Measurements from ENCODE around the gene PCDH7. TPM values are rescaled to one million over a fixed set of nuclear protein-coding genes. Genes with fewer than 3 reads are reported as not detected.

The PCDH7 gene
- total and polyA plus RNA-seq, 2 experiments from 2014 or later = 2.4 to 10.8 TPM

GRCh38 chr4:30769093-30769492 lies 48.9 kb downstream of the PCDH7 start (continued):
- TF ChIP-seq CTCF (conservative IDR thresholded peaks at IDR 0.05; ENCODE audit: low read depth in 2 of 2) = no peak
- no peak for TF ChIP-seq POLR2AphosphoS5 (IDR thresholded peaks at IDR 0.05; ENCODE audit: low read depth)
- no peak for TF ChIP-seq STAT1 (IDR thresholded peaks at IDR 0.05; ENCODE audit: unreplicated experiment)
- TF ChIP-seq ZNF331 (CRISPR knock-in tag; IDR thresholded peaks at IDR 0.05; ENCODE audit: low read depth) = no peak
- no peak for TF ChIP-seq NANOG (IDR thresholded peaks at IDR 0.05; ENCODE audit: borderline replicate concordance)
- no peak for TF ChIP-seq EZH2 (IDR thresholded peaks at IDR 0.05; ENCODE audit: low read depth, unreplicated experiment)
- no peak for TF ChIP-seq EZH2phosphoT487 (IDR thresholded peaks at IDR 0.05; ENCODE audit: unreplicated experiment)

GRCh38 chr4:30770049-30770549 lies 49.9 kb downstream of the PCDH7 start:
- Histone ChIP-seq H3K4me3 (no peak overlapping the region), H3K27ac (ENCODE audit: low read depth) (no peak overlapping the region), H3K79me2 (replicated peaks; ENCODE audit: insufficient read depth) (no peaks in the 10 kb centered on the region), H3K4me1 (ENCODE audit: insufficient read depth) (no peaks in the 10 kb centered on the region), H2AFZ (no peak overlapping the region), H3K9me2 (ENCODE audit: insufficient read depth) (0 out of 2 replicates have a peak, but pooled peaks cover 3% of the 10 kb centered on the region), H3K36me3 (ENCODE audit: insufficient read depth) (no peaks in the 10 kb centered on the region), H3F3A (replicated peaks; ENCODE audit: low read depth) (no peaks in the 10 kb centered on the region), H3K27me3 (ENCODE audit: insufficient read depth) (no peaks in the 10 kb centered on the region), H3K4me2 (no peak overlapping the region), H4K20me1 (replicated peaks; ENCODE audit: insufficient read depth) (no peaks in the 10 kb centered on the region)
- no peaks in the 10 kb centered on the region for H3K27me3 Mint-ChIP-seq (ENCODE audit: insufficient read depth, low read depth, poor library complexity)
- no peak overlapping the region for H3K27ac Mint-ChIP-seq
- DNase-seq (ENCODE audit: low spot score) = no peak
- no peaks in the 10 kb centered on the region for H3K9me3 Mint-ChIP-seq
- no peak for ATAC-seq
- no peak overlapping the region for H3K4me3 Mint-ChIP-seq
- H3K4me1 Mint-ChIP-seq = peaks cover 30% of the 10 kb centered on the region
- H3K36me3 Mint-ChIP-seq (ENCODE audit: low read depth) = no peaks in the 10 kb centered on the region
- TF ChIP-seq EZH2phosphoT487 (IDR thresholded peaks at IDR 0.05; ENCODE audit: unreplicated experiment) (no peak), ZNF114 (CRISPR knock-in tag; IDR thresholded peaks at IDR 0.05) (no peak), ETS1 (IDR thresholded peaks at IDR 0.05) (no peak), JUNB (IDR thresholded peaks at IDR 0.05; ENCODE audit: unreplicated experiment) (no peak), ZNF331 (CRISPR knock-in tag; IDR thresholded peaks at IDR 0.05; ENCODE audit: low read depth) (no peak), REST (IDR thresholded peaks at IDR 0.05; ENCODE audit: unreplicated experiment) (no peak), STAT1 (IDR thresholded peaks at IDR 0.05; ENCODE audit: unreplicated experiment) (no peak), NANOG (IDR thresholded peaks at IDR 0.05; ENCODE audit: borderline replicate concordance) (no peak), ZNF462 (CRISPR knock-in tag; IDR thresholded peaks at IDR 0.05) (no peak)
